Measurements from ENCODE around the gene PRSS50. TPM values are rescaled to one million over a fixed set of nuclear protein-coding genes. Genes with fewer than 3 reads are reported as not detected.

Gene PRSS50
- total RNA-seq, 1 experiment from 2014 or later = not detected

DNA sequence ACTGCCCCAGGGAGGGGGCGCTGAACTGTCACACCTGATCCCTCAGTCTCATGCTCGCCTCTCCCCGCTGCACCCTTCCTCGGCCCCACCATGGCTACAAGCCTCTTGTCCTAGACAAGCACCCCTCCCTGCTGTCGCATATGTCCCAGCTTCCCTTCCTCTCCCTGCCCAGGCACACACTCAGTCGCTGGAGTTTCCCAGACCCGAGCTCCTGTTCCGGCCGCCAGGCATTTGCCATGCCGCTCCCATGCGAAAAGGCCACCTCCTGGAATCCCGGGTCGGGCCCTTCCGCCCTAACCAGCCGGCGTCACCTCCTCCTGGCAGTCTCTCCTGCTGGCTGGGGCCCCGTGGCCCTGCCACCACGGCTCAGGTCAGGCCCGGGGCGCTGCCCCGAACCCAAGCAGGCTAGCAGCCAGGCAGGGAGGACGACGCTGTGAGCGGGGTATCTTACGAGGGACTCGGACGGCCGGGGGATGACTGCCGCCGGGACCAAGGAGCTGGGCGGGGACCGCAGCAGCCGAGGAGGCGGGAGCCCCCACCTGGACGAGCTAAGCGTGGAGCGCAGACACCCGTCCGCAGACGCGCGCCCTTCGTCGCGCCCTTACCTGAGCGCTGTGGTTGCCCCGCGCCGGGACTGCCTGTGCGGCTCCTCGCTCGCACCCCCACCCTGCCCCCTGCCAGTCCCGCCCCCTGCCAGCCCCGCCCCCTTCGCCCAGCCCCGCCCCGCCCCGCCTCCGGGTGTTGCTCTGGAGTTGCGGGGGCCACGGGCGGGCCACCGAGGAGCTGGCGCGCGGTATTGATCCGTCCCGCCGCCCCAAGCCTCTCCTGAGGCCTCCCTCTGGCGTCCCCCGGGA is 24.4 kb downstream of the PRSS50 start, which contains the start of gene ALS2CL:
Gene ALS2CL (minus strand): TSS at position 642 of the 854 bp plus-strand sequence. CDS start 4,239 bp downstream, outside the sequence.
- Histone ChIP-seq H3K27me3 (replicated peaks; ENCODE audit: insufficient read depth, low read depth, low read length, poor library complexity) (no peaks in the 10 kb centered on the region), H3K36me3 (ENCODE audit: insufficient read depth, low read length, poor library complexity, severe bottlenecking) (no peaks in the 10 kb centered on the region), H3K4me1 (ENCODE audit: insufficient read depth, low read length, poor library complexity, severe bottlenecking) (no peaks in the 10 kb centered on the region), H3K9me3 (ENCODE audit: low read depth, low read length, poor library complexity, severe bottlenecking) (no peaks in the 10 kb centered on the region), H3K27ac (ENCODE audit: low read depth, low read length, poor library complexity, severe bottlenecking) (no peak within 1 kb of the TSS), H3K4me3 (ENCODE audit: low read depth, low read length, poor library complexity, severe bottlenecking) (peak within 1 kb of the TSS; percentile 41)
- no TSS peak for BruUV-seq (replicated peaks)
- ChIA-PET CTCF (interaction anchor here (0.6 kb wide), 1 partner anchor 221 kb away, joined by 4 read pairs; no protein-coding TSS in a partner anchor), POLR2A (ENCODE audit: low non-redundant PET) (no interaction called here)
- TF ChIP-seq, protein P1, sequence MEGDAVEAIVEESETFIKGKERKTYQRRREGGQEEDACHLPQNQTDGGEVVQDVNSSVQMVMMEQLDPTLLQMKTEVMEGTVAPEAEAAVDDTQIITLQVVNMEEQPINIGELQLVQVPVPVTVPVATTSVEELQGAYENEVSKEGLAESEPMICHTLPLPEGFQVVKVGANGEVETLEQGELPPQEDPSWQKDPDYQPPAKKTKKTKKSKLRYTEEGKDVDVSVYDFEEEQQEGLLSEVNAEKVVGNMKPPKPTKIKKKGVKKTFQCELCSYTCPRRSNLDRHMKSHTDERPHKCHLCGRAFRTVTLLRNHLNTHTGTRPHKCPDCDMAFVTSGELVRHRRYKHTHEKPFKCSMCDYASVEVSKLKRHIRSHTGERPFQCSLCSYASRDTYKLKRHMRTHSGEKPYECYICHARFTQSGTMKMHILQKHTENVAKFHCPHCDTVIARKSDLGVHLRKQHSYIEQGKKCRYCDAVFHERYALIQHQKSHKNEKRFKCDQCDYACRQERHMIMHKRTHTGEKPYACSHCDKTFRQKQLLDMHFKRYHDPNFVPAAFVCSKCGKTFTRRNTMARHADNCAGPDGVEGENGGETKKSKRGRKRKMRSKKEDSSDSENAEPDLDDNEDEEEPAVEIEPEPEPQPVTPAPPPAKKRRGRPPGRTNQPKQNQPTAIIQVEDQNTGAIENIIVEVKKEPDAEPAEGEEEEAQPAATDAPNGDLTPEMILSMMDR (conservative IDR thresholded peaks at IDR 0.05; ENCODE audit: low read depth, low read length) = no peak
- TF ChIP-seq EZH2 (IDR thresholded peaks at IDR 0.05; ENCODE audit: borderline replicate concordance, low read depth, low read length, poor library complexity, severe bottlenecking) = no peak
- DNase-seq (ENCODE audit: low spot score) = peak; percentile 4
- intact Hi-C loops (cut with micrococcal nuclease; ENCODE audit: unreplicated experiment) = no loop called here

DNA sequence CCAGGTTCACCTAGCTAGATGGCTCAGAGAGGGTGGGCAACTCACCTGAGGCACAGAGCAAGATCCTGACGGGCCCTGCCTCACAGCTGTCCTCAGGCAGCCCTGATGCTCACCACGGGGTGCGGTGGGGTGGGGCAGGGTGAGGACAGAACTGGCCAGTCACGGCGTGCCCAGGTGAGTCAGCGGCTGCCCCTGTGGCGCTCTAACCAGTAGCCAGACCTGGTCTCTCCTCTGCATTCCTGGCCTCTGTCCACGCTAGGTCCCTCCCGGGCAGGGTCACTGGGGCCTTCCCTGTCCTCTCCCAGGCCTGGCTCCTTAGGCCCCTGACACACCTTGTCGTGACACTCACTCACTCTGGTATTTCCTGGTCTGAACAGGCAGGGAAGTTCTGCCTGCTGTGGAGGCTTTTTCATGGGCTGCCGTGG is 25.1 kb downstream of the PRSS50 start:
- BruUV-seq (replicated peaks) = no TSS peak
- no peaks in the 10 kb centered on the region for H3K27me3 ChIP-seq (replicated peaks; ENCODE audit: insufficient read depth, low read depth, low read length, poor library complexity)
- no peaks in the 10 kb centered on the region for H3K36me3 ChIP-seq (ENCODE audit: insufficient read depth, low read length, poor library complexity, severe bottlenecking)
- DNase-seq (ENCODE audit: low spot score) = no peak
- H3K4me1 ChIP-seq (ENCODE audit: insufficient read depth, low read length, poor library complexity, severe bottlenecking) = no peaks in the 10 kb centered on the region
- peak overlapping the region; percentile 41 for H3K4me3 ChIP-seq (ENCODE audit: low read depth, low read length, poor library complexity, severe bottlenecking)
- TF ChIP-seq, protein P1 (conservative IDR thresholded peaks at IDR 0.05; ENCODE audit: low read depth, low read length) = no peak
- no peak for TF ChIP-seq EZH2 (IDR thresholded peaks at IDR 0.05; ENCODE audit: borderline replicate concordance, low read depth, low read length, poor library complexity, severe bottlenecking)
- no peaks in the 10 kb centered on the region for H3K9me3 ChIP-seq (ENCODE audit: low read depth, low read length, poor library complexity, severe bottlenecking)
- POLR2A ChIA-PET (ENCODE audit: low non-redundant PET) = no interaction called here
- intact Hi-C loops (cut with micrococcal nuclease; ENCODE audit: unreplicated experiment) = no loop called here
- H3K27ac ChIP-seq (ENCODE audit: low read depth, low read length, poor library complexity, severe bottlenecking) = no peak overlapping the region
- CTCF ChIA-PET = no interaction called here

- TF ChIP-seq EZH2 (IDR thresholded peaks at IDR 0.05; ENCODE audit: borderline replicate concordance, low read depth, low read length, poor library complexity, severe bottlenecking) = no peak
- TF ChIP-seq, protein P1 (conservative IDR thresholded peaks at IDR 0.05; ENCODE audit: low read depth, low read length) = no peak
- ChIA-PET POLR2A (ENCODE audit: low non-redundant PET) (no interaction called here), CTCF (no interaction called here)
- no peaks in the 10 kb centered on the region for H3K9me3 ChIP-seq (ENCODE audit: low read depth, low read length, poor library complexity, severe bottlenecking)
- H3K36me3 ChIP-seq (ENCODE audit: insufficient read depth, low read length, poor library complexity, severe bottlenecking) = no peaks in the 10 kb centered on the region
- H3K4me3 ChIP-seq (ENCODE audit: low read depth, low read length, poor library complexity, severe bottlenecking) = no peak overlapping the region
- H3K27me3 ChIP-seq (replicated peaks; ENCODE audit: insufficient read depth, low read depth, low read length, poor library complexity) = no peaks in the 10 kb centered on the region
- DNase-seq (ENCODE audit: low spot score) = no peak
- intact Hi-C loops (cut with micrococcal nuclease; ENCODE audit: unreplicated experiment) = no loop called here
- H3K27ac ChIP-seq (ENCODE audit: low read depth, low read length, poor library complexity, severe bottlenecking) = no peak overlapping the region
- H3K4me1 ChIP-seq (ENCODE audit: insufficient read depth, low read length, poor library complexity, severe bottlenecking) = no peaks in the 10 kb centered on the region
- BruUV-seq (replicated peaks) = no TSS peak
Observed at GRCh38 chr3:46690798-46691197, 26.9 kb downstream of the PRSS50 start.
